GM23338 (cell line): Measurements from ENCODE around the gene C11orf16. TPM values are rescaled to one million over a fixed set of nuclear protein-coding genes. Genes with fewer than 3 reads are reported as not detected.

Source experiments
- ATAC-seq: fragments of 200-7000 bp; cut with Tn5 transposase; 3 replicates; pipeline ENCODE4 v1.9.1; 2020
- DNase-seq: peaks from one replicate; pipeline ENCODE4 v3.0.0-alpha.2; 2015; ENCODE audit warnings: low spot score
- H2AFZ ChIP-seq: fragments of 200-600 bp; sonication (generic); 2 replicates; pipeline ENCODE4 v1.8.0; 2016; ENCODE audit warnings: antibody characterized with exemption, mild to moderate bottlenecking, moderate library complexity
- H3F3A ChIP-seq: fragments of 200-600 bp; sonication (generic); replicated peaks from 2 replicates; pipeline ENCODE4 v1.8.0; 2017; ENCODE audit warnings: antibody characterized with exemption, mixed run types, low read depth
- H3K27ac ChIP-seq: fragments of 200-600 bp; sonication (generic); 2 replicates; pipeline ENCODE4 v1.6.1; 2016; ENCODE audit warnings: low read depth
- H3K27me3 ChIP-seq: fragments of 200-600 bp; sonication (generic); 2 replicates; pipeline ENCODE4 v1.8.0; 2016; ENCODE audit warnings: mild to moderate bottlenecking, mixed run types, moderate library complexity; ENCODE audit not compliant: insufficient read depth
- H3K36me3 ChIP-seq: fragments of 200-600 bp; sonication (generic); 2 replicates; pipeline ENCODE4 v1.8.0; 2016; ENCODE audit warnings: mild to moderate bottlenecking; ENCODE audit not compliant: insufficient read depth
- H3K4me1 ChIP-seq: fragments of 200-600 bp; sonication (generic); 2 replicates; pipeline ENCODE4 v1.8.0; 2016; ENCODE audit warnings: mild to moderate bottlenecking, moderate library complexity; ENCODE audit not compliant: insufficient read depth
- H3K4me2 ChIP-seq: fragments of 200-600 bp; sonication (generic); 2 replicates; pipeline ENCODE4 v1.7.1; 2017; ENCODE audit warnings: mixed run types
- H3K4me3 ChIP-seq: fragments of 200-600 bp; sonication (generic); 2 replicates; pipeline ENCODE4 v1.6.1; 2016; ENCODE audit warnings: mixed run types
- H3K79me2 ChIP-seq: fragments of 200-600 bp; sonication (generic); replicated peaks from 2 replicates; pipeline ENCODE4 v1.8.0; 2017; ENCODE audit warnings: mild to moderate bottlenecking; ENCODE audit not compliant: insufficient read depth
- H3K9me2 ChIP-seq: fragments of 200-600 bp; sonication (generic); 2 replicates; pipeline ENCODE4 v1.8.0; 2017; ENCODE audit not compliant: insufficient read depth
- H4K20me1 ChIP-seq: fragments of 200-600 bp; sonication (generic); replicated peaks from 2 replicates; pipeline ENCODE4 v1.8.0; 2017; ENCODE audit warnings: mild to moderate bottlenecking; ENCODE audit not compliant: insufficient read depth
- H3K27ac Mint-ChIP-seq: 2 replicates; pipeline ENCODE4 v1.8.0; 2020; ENCODE audit warnings: inconsistent platforms, mild to moderate bottlenecking, moderate library complexity, mixed read lengths
- H3K27me3 Mint-ChIP-seq: 3 replicates; pipeline ENCODE4 v1.8.0; 2022; ENCODE audit warnings: low read depth, mild to moderate bottlenecking, moderate library complexity, mixed read lengths, inconsistent platforms; ENCODE audit not compliant: insufficient read depth, poor library complexity
- H3K36me3 Mint-ChIP-seq: 3 replicates; pipeline ENCODE4 v1.8.0; 2021; ENCODE audit warnings: low read depth, mild to moderate bottlenecking, inconsistent platforms, moderate library complexity, mixed read lengths
- H3K4me1 Mint-ChIP-seq: 3 replicates; pipeline ENCODE4 v1.8.0; 2020; ENCODE audit warnings: mild to moderate bottlenecking, inconsistent platforms, mixed read lengths
- H3K4me3 Mint-ChIP-seq: 3 replicates; pipeline ENCODE4 v1.8.0; 2021; ENCODE audit warnings: moderate library complexity, mild to moderate bottlenecking, inconsistent platforms, mixed read lengths
- H3K9me3 Mint-ChIP-seq: 3 replicates; pipeline ENCODE4 v1.8.0; 2020; ENCODE audit warnings: moderate library complexity, mild to moderate bottlenecking, inconsistent platforms, mixed read lengths
- CREB1 ChIP-seq: fragments of 250-450 bp; sonication (Bioruptor Pico); IDR thresholded peaks from 2 replicates; pipeline ENCODE4 v1.5.0; 2020; ENCODE audit warnings: low read depth, mild to moderate bottlenecking, moderate library complexity
- EZH2 ChIP-seq: fragments of 200-600 bp; sonication (generic); IDR thresholded peaks from one replicate; pipeline ENCODE4 v1.8.0; 2017; ENCODE audit warnings: antibody characterized with exemption, mild to moderate bottlenecking, low read depth; ENCODE audit not compliant: unreplicated experiment
- EZH2phosphoT487 ChIP-seq: fragments of 200-600 bp; sonication (generic); IDR thresholded peaks from one replicate; pipeline ENCODE4 v1.8.1; 2018; ENCODE audit warnings: antibody characterized with exemption; ENCODE audit not compliant: unreplicated experiment
- NANOG ChIP-seq: IDR thresholded peaks from 2 replicates; pipeline ENCODE4 v1.6.1; 2016; ENCODE audit warnings: antibody characterized with exemption, borderline replicate concordance
- POLR2AphosphoS5 ChIP-seq: IDR thresholded peaks from 2 replicates; pipeline ENCODE4 v1.6.1; 2016; ENCODE audit warnings: antibody characterized with exemption, low read depth
- ZNF331 ChIP-seq: fragments of 250-450 bp; sonication (Bioruptor Pico); IDR thresholded peaks from 2 replicates; pipeline ENCODE4 v1.5.0; 2020; ENCODE audit warnings: low read depth, mild to moderate bottlenecking, moderate library complexity
- polyA plus RNA-seq: library from polyadenylated mRNA; unstranded; fragments of >200 nt; fragmentation: Nextera tagmentation; extraction: Ambion mirVana; gene quantifications from 2 replicates; pipeline ENCODE4 v1.2.1, GENCODE V29; 2016
- total RNA-seq: library from RNA; depleted of rRNA; stranded (reverse); fragments of >200 nt; shearing (Covaris generic); gene quantifications from 2 replicates; pipeline ENCODE4 v1.2.3, GENCODE V29; 2014
- TF ChIP-seq, protein P1 (sequence below): IDR thresholded peaks from 2 replicates; pipeline ENCODE4 v1.6.1; 2016; ENCODE audit warnings: antibody characterized with exemption
- TF ChIP-seq, protein P2 (sequence below): fragments of 250-450 bp; sonication (Bioruptor Pico); IDR thresholded peaks from 2 replicates; pipeline ENCODE4 v1.5.0; 2020; ENCODE audit warnings: mild to moderate bottlenecking, moderate library complexity

Gene C11orf16
- total and polyA plus RNA-seq, 2 experiments from 2014 or later = not detected

DNA sequence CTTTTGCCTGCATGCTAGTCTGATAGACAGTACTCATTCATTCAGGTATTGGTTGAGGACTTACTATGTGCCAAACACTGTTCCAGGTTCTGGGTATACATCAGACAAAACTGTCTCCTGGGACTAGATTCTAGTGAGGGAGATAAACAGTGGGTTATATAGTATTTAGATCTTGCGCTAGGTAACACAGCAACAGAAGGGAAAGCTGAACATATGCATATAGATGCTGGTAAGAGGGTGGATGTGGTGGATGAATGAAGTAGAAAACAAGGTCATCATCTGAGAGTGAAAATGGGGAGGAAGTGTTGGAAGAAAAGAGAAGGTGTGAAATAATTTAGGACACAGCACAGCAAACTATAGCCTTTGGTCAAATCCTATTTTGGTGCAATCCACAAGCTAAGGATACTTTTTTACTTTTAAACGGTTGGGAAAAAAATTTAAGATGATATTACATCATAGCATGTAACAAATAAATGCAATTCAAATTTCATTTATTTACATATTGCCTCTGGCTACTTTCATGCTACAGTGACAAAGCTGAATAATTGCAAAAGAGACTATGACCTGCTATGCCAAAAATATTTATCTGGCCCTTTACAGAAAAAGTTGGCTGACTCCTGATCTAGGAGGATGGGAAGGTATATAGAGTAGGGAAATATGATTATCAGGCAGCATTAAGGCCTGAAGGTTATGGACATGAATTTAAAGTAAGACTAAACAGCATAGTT, 38.6 kb upstream of the C11orf16 start:
- Histone ChIP-seq H3K36me3 (no peaks in the 10 kb centered on the region), H3K4me1 (no peaks in the 10 kb centered on the region), H3K4me3 (no peak overlapping the region), H3F3A (no peaks in the 10 kb centered on the region), H3K27me3 (no peaks in the 10 kb centered on the region), H3K79me2 (no peaks in the 10 kb centered on the region), H3K4me2 (no peak overlapping the region), H3K27ac (no peak overlapping the region), H2AFZ (no peak overlapping the region), H4K20me1 (no peaks in the 10 kb centered on the region), H3K9me2 (no peaks in the 10 kb centered on the region)
- Mint-ChIP-seq H3K36me3 (peaks cover 2% of the 10 kb centered on the region; the same call in 2 of the 3 replicates), H3K4me3 (no peak overlapping the region), H3K4me1 (peaks cover 3% of the 10 kb centered on the region; the same call in 2 of the 3 replicates), H3K9me3 (peaks cover 2% of the 10 kb centered on the region; the same call in 1 of the 3 replicates), H3K27me3 (no peaks in the 10 kb centered on the region), H3K27ac (no peak overlapping the region)
- TF ChIP-seq POLR2AphosphoS5 (no peak), ZNF331 (CRISPR knock-in tag) (no peak), EZH2phosphoT487 (no peak), NANOG (no peak)
- TF ChIP-seq, protein P1, sequence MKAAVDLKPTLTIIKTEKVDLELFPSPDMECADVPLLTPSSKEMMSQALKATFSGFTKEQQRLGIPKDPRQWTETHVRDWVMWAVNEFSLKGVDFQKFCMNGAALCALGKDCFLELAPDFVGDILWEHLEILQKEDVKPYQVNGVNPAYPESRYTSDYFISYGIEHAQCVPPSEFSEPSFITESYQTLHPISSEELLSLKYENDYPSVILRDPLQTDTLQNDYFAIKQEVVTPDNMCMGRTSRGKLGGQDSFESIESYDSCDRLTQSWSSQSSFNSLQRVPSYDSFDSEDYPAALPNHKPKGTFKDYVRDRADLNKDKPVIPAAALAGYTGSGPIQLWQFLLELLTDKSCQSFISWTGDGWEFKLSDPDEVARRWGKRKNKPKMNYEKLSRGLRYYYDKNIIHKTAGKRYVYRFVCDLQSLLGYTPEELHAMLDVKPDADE = no peak
- no peak for DNase-seq
- ATAC-seq = no peak

DNA sequence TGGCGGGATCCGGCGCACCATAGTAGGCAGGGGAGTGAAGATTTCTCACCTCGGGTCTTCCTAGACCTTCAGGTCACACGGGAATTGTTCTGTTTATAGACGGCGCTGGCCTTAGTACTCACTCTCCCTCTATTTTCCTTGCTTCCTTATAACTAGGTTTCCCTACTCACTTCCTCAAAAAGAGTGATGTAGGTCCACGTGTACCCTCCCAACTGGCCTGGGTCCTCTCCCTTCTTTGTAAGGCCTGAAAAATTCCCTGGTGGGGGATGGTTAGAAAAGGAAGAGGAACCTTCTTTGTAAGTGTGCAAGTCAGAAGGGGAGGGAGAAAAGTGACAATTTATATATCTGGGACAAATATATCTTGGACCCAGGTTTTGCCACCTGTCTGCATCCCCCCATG, 34.4 kb upstream of the C11orf16 start:
- H4K20me1 ChIP-seq = no peaks in the 10 kb centered on the region; the same call in 1 of the 2 replicates
- H3K4me1 Mint-ChIP-seq = peaks cover 17% of the 10 kb centered on the region
- no peak overlapping the region for H3K27ac ChIP-seq
- H3K4me1 ChIP-seq = peaks cover 6% of the 10 kb centered on the region; the same call in 1 of the 2 replicates
- H3K27me3 ChIP-seq = no peaks in the 10 kb centered on the region
- H3K79me2 ChIP-seq = peaks cover 13% of the 10 kb centered on the region
- H3K4me2 ChIP-seq = no peak overlapping the region
- H3K4me3 Mint-ChIP-seq = no peak overlapping the region
- no peaks in the 10 kb centered on the region; the same call in 2 of the 3 replicates for H3K36me3 Mint-ChIP-seq
- H3K9me3 Mint-ChIP-seq = no peaks in the 10 kb centered on the region
- no peak for ATAC-seq
- DNase-seq = no peak
- no peaks in the 10 kb centered on the region for H3K36me3 ChIP-seq
- H3K9me2 ChIP-seq = no peaks in the 10 kb centered on the region
- H3K27ac Mint-ChIP-seq = no peak overlapping the region
- no peaks in the 10 kb centered on the region for H3K27me3 Mint-ChIP-seq
- no peak overlapping the region for H2AFZ ChIP-seq
- H3K4me3 ChIP-seq = no peak overlapping the region
- peaks cover 14% of the 10 kb centered on the region for H3F3A ChIP-seq
- no peak for TF ChIP-seq CREB1 (CRISPR knock-in tag)
- TF ChIP-seq, protein P1 = no peak
- no peak for TF ChIP-seq EZH2phosphoT487
- no peak for TF ChIP-seq POLR2AphosphoS5
- no peak for TF ChIP-seq NANOG
- TF ChIP-seq, protein P2, sequence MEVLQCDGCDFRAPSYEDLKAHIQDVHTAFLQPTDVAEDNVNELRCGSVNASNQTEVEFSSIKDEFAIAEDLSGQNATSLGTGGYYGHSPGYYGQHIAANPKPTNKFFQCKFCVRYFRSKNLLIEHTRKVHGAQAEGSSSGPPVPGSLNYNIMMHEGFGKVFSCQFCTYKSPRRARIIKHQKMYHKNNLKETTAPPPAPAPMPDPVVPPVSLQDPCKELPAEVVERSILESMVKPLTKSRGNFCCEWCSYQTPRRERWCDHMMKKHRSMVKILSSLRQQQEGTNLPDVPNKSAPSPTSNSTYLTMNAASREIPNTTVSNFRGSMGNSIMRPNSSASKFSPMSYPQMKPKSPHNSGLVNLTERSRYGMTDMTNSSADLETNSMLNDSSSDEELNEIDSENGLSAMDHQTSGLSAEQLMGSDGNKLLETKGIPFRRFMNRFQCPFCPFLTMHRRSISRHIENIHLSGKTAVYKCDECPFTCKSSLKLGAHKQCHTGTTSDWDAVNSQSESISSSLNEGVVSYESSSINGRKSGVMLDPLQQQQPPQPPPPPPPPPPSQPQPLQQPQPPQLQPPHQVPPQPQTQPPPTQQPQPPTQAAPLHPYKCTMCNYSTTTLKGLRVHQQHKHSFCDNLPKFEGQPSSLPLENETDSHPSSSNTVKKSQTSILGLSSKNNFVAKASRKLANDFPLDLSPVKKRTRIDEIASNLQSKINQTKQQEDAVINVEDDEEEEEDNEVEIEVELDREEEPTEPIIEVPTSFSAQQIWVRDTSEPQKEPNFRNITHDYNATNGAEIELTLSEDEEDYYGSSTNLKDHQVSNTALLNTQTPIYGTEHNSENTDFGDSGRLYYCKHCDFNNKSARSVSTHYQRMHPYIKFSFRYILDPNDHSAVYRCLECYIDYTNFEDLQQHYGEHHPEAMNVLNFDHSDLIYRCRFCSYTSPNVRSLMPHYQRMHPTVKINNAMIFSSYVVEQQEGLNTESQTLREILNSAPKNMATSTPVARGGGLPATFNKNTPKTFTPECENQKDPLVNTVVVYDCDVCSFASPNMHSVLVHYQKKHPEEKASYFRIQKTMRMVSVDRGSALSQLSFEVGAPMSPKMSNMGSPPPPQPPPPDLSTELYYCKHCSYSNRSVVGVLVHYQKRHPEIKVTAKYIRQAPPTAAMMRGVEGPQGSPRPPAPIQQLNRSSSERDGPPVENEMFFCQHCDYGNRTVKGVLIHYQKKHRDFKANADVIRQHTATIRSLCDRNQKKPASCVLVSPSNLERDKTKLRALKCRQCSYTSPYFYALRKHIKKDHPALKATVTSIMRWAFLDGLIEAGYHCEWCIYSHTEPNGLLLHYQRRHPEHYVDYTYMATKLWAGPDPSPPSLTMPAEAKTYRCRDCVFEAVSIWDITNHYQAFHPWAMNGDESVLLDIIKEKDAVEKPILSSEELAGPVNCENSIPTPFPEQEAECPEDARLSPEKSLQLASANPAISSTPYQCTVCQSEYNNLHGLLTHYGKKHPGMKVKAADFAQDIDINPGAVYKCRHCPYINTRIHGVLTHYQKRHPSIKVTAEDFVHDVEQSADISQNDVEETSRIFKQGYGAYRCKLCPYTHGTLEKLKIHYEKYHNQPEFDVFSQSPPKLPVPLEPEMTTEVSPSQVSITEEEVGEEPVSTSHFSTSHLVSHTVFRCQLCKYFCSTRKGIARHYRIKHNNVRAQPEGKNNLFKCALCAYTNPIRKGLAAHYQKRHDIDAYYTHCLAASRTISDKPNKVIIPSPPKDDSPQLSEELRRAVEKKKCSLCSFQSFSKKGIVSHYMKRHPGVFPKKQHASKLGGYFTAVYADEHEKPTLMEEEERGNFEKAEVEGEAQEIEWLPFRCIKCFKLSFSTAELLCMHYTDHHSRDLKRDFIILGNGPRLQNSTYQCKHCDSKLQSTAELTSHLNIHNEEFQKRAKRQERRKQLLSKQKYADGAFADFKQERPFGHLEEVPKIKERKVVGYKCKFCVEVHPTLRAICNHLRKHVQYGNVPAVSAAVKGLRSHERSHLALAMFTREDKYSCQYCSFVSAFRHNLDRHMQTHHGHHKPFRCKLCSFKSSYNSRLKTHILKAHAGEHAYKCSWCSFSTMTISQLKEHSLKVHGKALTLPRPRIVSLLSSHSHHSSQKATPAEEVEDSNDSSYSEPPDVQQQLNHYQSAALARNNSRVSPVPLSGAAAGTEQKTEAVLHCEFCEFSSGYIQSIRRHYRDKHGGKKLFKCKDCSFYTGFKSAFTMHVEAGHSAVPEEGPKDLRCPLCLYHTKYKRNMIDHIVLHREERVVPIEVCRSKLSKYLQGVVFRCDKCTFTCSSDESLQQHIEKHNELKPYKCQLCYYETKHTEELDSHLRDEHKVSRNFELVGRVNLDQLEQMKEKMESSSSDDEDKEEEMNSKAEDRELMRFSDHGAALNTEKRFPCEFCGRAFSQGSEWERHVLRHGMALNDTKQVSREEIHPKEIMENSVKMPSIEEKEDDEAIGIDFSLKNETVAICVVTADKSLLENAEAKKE (CRISPR knock-in tag) = no peak
- TF ChIP-seq EZH2 = no peak
